Activated CD4-positive, CD25-positive, alpha-beta regulatory T cell treated with anti-CD3 and anti-CD28 coated beads, Interleukin-2, amount 50 U/mL, for 24 hours (primary cell): ENCODE results near the gene NUSAP1.
"Not testable (repeated sequence)": the region's sequence is repeated elsewhere in the genome, so short reads cannot be mapped to it uniquely, and the experiment has no call there.

Experiments used
- ATAC-seq, 2 donors: fragments of 150-1000 bp; cut with Tn5 transposase; one replicate each; pipeline ENCODE4 v1.10.0; 2021; ENCODE audit warnings: mild to moderate bottlenecking in 1 of 2, moderate library complexity in 1 of 2

Gene NUSAP1, protein sequence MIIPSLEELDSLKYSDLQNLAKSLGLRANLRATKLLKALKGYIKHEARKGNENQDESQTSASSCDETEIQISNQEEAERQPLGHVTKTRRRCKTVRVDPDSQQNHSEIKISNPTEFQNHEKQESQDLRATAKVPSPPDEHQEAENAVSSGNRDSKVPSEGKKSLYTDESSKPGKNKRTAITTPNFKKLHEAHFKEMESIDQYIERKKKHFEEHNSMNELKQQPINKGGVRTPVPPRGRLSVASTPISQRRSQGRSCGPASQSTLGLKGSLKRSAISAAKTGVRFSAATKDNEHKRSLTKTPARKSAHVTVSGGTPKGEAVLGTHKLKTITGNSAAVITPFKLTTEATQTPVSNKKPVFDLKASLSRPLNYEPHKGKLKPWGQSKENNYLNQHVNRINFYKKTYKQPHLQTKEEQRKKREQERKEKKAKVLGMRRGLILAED

DNA sequence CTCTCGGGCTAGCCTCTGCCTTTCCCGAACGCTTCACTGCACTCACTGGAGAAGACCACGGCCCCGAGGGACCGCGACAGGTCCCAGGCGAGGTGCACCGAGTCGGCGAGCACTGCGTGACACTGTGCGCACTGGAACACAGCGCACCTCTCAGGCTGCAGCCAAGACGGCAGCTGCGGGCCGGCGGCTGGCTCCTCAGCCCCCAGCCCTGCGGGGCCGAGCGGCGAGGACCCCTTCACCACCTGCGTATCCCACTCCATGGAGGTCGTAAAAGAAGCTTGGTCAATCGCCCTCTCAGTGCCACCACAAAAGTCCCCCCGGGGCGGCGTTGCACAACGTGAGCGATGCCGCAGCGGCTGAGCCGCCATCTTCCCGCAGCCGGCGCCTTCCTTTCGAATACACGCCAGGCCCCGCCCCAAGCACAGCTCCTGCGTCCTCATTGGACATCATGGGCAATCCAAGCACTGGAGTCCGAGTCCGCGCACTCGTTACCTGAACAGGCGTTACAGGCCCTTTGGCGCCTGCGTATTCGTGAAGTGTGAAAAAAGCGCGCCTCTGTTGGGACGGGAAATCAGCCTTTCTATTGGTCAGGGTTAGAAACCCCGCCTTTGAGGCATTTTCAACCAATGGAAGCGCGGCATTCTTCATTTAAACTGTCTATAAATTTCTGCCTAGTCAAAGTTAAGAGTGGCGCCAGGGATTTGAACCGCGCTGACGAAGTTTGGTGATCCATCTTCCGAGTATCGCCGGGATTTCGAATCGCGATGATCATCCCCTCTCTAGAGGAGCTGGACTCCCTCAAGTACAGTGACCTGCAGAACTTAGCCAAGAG, at the start of gene NUSAP1, which contains the start of gene OIP5:
NUSAP1 (plus strand) TSS at position 688 of the 832 bp plus-strand sequence; CDS start at position 765, 77 bp downstream.
OIP5 (minus strand) TSS at position 398 of the 832 bp plus-strand sequence; CDS start at position 368, 30 bp downstream.
- ATAC-seq: peak; percentile 97 to 98

DNA sequence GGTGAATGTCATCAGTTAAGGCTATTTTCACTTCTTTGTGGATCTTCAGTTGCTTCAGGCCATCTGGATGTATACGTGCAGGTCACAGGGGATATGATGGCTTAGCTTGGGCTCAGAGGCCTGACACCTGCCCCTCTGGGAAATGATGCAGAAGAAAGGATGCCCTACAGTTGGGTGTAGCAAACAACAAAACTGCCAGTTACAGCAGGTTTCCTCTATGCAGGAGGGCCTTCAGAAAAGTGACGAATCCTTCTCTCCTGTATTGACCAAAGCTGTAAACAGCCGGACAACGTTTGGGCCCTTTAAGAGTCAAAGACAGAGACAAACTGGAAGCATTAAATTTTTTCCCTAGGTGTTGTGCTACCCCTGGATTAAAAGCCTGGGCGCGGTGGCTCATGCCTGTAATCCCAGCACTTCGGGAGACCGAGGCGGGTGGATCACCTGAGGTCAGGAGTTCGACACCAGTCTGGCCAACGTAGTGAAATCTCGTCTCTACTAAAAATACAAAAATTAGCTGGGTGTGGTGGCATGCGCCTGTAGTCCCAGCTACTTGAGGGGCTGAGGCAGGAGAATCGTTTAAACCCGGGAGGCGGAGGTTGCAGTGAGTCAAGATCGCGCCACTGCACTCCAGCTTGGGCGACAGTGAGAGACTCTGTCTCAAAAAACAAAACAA, 49.6 kb upstream of the NUSAP1 start:
- not testable (repeated sequence) for ATAC-seq

DNA sequence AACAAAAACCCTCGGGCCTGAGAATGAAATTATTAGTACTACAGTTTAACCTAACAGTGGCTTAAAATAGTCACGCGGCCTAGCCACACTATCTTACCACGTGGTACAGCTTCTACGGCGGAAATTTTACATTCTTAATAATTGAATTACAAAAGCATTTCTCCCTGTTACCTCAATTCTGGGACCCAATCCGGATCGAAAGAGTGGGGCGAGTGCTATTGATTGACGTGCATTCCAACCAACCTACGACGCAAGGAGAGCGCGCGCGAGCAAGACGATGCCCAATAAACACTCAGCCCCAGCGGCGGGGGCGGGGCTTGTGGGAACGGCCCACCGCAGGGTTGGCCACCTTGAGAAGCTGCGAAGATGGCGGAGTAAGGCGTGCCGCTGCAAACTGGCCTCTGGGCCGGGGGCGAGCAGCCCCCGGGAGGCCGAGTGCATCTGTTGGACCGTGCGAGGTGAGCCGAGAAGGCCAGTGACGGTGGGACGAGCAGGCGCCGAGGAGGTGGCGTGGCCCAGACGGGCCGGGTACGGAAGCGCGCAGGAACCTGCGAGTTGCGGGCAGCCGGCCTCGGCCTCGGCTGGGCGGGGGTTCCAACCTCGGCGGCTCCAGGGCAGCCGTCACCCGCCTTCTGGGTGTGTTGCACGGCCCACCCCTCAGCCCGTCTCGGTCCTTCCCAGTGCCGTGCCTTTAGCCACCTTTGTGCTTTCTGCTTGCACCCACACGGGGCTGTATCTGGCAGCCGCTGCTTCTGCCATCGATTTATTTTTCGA, 48.8 kb upstream of the NUSAP1 start:
- peak; percentile 93 to 95 for ATAC-seq

- no peak for ATAC-seq
Measured at GRCh38 chr15:41284427-41285177, 48.1 kb upstream of the NUSAP1 start.

DNA sequence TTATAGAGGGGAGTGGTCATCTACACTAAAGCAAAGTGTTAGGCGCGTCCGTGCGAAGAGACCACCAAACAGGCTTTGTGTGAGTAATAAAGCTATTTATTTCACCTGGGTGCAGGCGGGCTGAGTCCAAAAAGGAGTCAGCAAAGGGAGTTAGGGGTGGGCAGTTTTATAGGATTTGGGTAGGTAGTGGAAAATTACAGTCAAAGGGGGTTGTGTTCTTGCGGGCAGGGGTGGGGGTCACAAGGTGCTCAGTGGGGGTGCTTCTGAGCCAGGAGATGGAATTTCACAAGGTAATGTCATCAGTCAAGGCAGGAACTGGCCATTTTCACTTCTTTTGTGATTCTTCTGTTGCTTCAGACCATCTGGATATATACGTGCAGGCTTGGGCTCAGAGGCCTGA, 47.4 kb upstream of the NUSAP1 start:
- no peak for ATAC-seq

GRCh38 chr15:41286665-41287333, 45.9 kb upstream of the NUSAP1 start:
- ATAC-seq: peak in 1 of 2 donors; percentile 21

DNA sequence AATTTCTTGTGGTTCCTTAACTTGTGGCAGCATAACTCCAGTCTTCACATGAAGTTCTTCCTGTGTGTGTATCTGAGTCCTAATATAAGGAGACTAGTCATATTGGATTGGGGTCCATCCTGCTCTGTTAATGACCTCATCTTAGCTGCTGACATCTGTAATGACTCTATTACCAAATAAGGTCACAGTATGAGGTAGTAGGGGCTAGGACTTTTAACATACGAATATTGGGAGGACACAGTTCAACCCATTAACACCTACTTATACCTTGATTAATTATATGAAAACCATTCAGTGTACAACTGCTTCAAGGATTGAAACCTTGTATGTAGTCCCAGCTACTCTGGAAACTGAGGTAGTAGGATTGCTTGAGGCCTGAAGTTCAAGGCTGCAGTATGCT, 44.2 kb upstream of the NUSAP1 start:
- no peak for ATAC-seq

- no peak for ATAC-seq
Measured at GRCh38 chr15:41289953-41290352, 42.7 kb upstream of the NUSAP1 start.

DNA sequence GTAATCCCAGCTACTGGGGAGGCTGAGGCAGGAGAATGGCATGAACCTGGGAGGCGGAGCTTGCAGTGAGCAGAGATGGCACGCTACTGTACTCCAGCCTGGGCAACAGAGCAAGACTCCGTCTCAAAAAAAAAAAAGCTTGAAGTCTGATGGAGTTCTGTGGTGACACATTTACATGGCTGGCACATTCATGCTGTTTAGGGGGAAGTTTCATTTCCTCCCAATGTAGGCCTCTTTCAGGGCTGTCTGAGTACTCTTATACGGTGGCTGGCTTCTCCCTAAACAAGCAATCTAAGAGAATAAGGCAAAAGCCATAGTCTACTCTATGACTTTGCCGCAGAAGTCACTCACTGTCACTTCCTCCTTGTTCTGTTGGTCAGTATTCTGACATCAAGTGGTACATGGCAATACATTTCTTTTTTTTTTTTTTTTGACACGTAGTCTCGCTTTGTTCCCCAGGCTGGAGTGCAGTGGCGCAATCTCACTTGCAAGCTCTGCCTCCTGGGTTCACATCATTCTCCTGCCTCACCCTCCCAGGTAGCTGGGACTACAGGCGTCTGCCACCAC, 41.5 kb upstream of the NUSAP1 start:
- peak; percentile 33 to 60 for ATAC-seq

DNA sequence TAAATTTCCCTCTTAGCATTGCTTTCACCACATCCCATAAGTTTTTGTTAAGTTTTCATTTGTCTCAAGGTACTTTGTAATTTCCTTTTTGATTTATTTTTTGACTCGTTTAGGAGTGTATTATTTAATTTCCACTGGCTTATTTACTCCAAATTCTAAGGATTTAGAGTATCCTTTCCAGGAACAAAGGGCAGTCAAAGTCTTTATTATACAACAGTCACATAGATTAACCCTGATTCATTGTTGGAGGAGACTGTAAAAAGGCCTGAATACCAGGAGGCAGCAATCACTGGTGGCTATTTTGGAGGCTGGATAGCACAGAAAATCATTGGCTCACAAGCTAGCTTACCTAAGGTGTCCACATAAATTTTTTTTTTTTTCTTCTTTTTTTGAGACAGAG, 40.2 kb upstream of the NUSAP1 start:
- no peak for ATAC-seq

GRCh38 chr15:41301139-41301538, 31.5 kb upstream of the NUSAP1 start:
- ATAC-seq: not testable (repeated sequence)

DNA sequence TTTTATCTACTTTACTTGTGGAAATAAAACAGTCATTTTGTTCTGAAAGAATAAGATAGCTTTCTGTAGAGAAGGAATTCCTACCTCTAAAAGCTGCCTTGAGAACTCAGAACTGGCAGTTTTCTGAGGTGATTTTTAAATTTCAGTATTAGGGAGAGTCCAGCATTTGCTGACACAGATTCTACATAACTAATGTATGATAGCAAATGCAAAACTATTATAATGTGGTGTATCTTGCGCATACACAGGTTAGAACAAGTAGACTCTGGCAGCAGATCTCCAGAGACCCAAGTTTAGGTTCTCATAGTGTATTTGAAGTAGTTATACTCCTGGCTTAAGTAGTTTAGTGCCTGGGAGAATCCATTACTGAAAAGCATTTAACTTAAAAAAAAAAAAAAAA, 31.1 kb upstream of the NUSAP1 start:
- no peak for ATAC-seq

DNA sequence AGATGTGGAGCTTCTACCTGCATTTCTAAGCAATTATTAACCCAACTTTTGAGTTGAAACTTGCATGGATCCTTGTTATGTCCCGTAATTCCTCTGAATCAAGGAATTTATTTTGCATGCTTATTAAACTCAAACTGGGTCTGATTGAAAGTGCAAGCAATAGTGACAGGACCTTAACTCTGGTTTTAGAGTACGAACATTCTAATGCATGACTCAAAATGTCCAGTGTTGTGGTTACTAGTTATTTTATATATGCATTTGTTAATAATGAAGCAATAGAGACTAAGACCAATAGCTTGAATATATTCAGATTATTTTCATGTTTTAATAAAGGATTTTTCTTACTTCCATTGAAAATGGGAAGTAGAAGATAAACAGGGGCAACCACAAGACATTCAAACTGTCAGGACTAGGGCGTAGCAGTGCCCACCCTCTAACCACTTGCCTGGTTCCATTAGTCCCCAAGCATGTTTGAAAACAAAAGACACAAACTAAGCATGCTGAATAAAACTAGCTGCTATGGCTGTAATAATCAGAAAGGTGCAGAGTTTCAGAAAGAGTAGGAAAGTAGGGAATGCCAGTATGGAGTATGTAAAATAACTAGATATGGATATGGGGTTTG, 28.4 kb upstream of the NUSAP1 start:
- ATAC-seq: no peak

- ATAC-seq: no peak
Measured at GRCh38 chr15:41307679-41308078, 25.0 kb upstream of the NUSAP1 start.

DNA sequence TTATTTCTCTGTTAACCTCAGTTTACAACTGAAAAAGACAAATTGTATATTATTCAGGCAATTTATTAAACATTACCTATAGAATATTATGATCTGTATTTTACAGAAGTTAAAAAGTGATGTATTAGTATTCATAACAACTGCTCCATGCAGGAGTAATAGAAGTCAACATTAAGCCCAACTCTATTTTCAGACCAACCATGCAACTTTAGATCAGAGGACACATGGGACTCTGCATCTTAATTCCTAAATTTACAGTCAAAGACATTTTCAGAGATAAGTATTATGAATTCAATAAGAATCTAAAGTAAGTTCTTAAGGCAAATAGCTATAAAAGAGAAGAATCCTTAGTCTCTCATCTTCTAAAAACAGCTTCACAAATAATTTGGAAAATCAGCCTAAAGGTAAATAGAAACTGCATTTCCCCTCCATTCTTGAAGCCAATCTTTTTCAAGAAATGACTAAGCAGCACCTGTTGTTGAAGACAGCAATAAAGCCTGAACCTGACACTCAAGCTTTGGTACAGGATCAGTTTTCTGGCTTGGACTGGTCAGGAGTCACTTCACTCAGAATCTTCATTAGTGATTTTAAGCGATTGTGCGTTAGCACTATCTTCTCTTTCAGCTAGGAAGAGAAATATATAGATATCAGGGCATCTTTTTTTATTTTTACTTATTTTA, 23.3 kb upstream of the NUSAP1 start:
- ATAC-seq: no peak

GRCh38 chr15:41320805-41321330, 11.8 kb upstream of the NUSAP1 start:
- not testable (repeated sequence) for ATAC-seq

GRCh38 chr15:41323611-41324010, 9.1 kb upstream of the NUSAP1 start:
- peak; percentile 41 to 48 for ATAC-seq

DNA sequence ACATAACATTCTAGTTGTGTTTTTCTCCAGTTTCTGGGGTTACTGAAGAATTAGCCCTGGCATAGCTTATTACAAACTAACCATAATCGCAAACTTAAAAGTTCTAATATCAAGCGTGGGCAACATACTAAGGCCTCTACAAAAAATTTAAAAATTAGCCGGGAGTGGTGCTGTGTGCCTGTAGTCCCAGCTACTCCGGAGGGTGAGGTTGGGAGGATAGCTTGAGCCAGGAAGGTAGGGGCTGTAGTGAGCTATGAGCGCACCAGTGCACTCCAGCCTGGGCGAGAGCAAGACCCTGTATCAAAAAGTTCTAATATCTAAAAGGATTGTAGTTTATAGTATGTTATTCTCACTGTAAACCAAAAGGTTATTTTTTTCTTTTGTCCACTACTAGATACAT, 1.4 kb upstream of the NUSAP1 start:
- ATAC-seq: no peak

DNA sequence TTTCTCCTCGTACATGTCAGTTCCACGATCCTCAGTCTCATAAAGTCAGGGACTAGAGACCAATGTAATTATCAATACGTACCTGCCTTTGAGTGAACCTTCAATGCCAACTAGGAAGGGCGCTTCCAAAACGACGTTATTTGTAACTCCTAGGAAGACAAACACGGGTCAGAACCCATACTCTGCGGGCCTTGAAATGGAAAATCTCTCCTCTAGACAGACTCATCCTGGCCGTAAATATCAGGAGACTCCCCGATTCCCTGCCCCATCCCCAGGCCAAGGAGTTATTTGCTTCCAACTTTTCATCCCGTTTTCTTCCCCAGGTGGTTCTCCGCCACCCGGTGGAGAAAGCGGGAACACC, 868 bp upstream of the NUSAP1 start:
- no peak for ATAC-seq
